Heart right ventricle (tissue), 16 donors: ENCODE results near the gene PTPN4. TPM values are rescaled to one million over a fixed set of nuclear protein-coding genes. Genes with fewer than 3 reads are reported as not detected.
"Not testable (repeated sequence)": the region's sequence is repeated elsewhere in the genome, so short reads cannot be mapped to it uniquely, and the experiment has no call there.

Experiments
- ATAC-seq, 8 donors: fragments of 200-7000 bp; cut with Tn5 transposase; one replicate each; pipeline ENCODE4 v1.9.1; 2020; ENCODE audit warnings: mild to moderate bottlenecking in 8 of 8, moderate library complexity in 8 of 8, moderate number of reproducible peaks in 1 of 8
- DNase-seq, 2 donors: peaks; one replicate each; pipeline ENCODE4 v3.0.0-alpha.2; 2020
- H3K27ac ChIP-seq, 10 donors: fragments of 200-600 bp; sonication (generic) in 2 of 10; one replicate each; pipeline versions ENCODE4 v1.5.0 to v1.8.0; 2020 to 2022; ENCODE audit warnings: mild to moderate bottlenecking in 3 of 10
- H3K27me3 ChIP-seq, 7 donors: fragments of 200-600 bp; one replicate each; pipeline ENCODE4 v1.8.0; 2021 to 2022; ENCODE audit warnings: mild to moderate bottlenecking in 2 of 7
- H3K36me3 ChIP-seq, 9 donors: fragments of 200-600 bp; sonication (generic) in 1 of 9; one replicate each; pipeline versions ENCODE4 v1.5.0 to v1.8.0; 2020 to 2022; ENCODE audit warnings: mild to moderate bottlenecking in 2 of 9
- H3K4me1 ChIP-seq, 9 donors: fragments of 200-600 bp; sonication (generic) in 1 of 9; one replicate each; pipeline versions ENCODE4 v1.5.0 to v1.8.0; 2020 to 2022; ENCODE audit warnings: mild to moderate bottlenecking in 4 of 9
- H3K4me3 ChIP-seq, 10 donors: fragments of 200-600 bp; sonication (generic) in 2 of 10; one replicate each; pipeline versions ENCODE4 v1.5.0 to v1.8.0; 2020 to 2022; ENCODE audit warnings: mild to moderate bottlenecking in 7 of 10, moderate library complexity in 2 of 10
- H3K9me3 ChIP-seq, 11 donors: fragments of 200-600 bp in 10 of 11; sonication (generic) in 2 of 11; one replicate each; pipeline versions ENCODE4 v1.5.0 to v1.8.0; 2013 to 2022; ENCODE audit warnings: mild to moderate bottlenecking in 2 of 11, control low read depth in 1 of 11, moderate library complexity in 1 of 11
- CTCF ChIP-seq, 9 donors: fragments of 200-600 bp; sonication (generic) in 2 of 9; IDR thresholded peaks; one replicate each; pipeline versions ENCODE4 v1.5.0 to v1.8.0; 2021 to 2022; ENCODE audit warnings: antibody characterized with exemption in 9 of 9, mild to moderate bottlenecking in 5 of 9, moderate library complexity in 1 of 9
- WGBS, 2 donors: extraction: QIAGEN DNeasy Blood & Tissue Kit; methylation state at CpG; one replicate each; pipeline ENCODE4 v1.1.7; 2013; ENCODE audit warnings: inconsistent platforms in 1 of 2; 5-methylcytosine and 5-hydroxymethylcytosine counted together
- intact Hi-C, 10 donors: fragments of 100-400 bp; cut with DNase I; formaldehyde crosslinking; loops; one replicate each; pipeline versions ENCODE4 v1.11.1 to v1.14.2; 2022
- polyA plus RNA-seq, 2 donors: library from polyadenylated mRNA; stranded (reverse); fragments of 200-250 nt; gene quantifications; one replicate each; pipeline ENCODE4 v1.2.3, GENCODE V29; 2013
- total RNA-seq, 10 donors: library from RNA; stranded (reverse); fragmentation: NEBNext Ultra II Directional in 3 of 10; extraction: Animal tissue kit (Norgen Biotek cat#: 25700) in 3 of 10; gene quantifications; one replicate each; pipeline versions ENCODE4 v1.2.1 to v1.2.4, GENCODE V29; 2021 to 2023
- donor health status: Arrhythmogenic right ventricular cardiomyopathy.
- donor health status: ischemic (EF 13 %, LVEDD 7.1; RV severe dilation, severe dysfunction).
- donor health status: healthy with polysubstance abuse.
- donor health status: DM: no; HTN: yes; CAD: no.
- donor health status: DM: no; HTN: no; CAD: no.
- donor health status: ischemic (EF 25% LVEDD 6.9; RV normal size, moderate dysfunction).
- donor health status: ischemic (EF 25% LVEDD 5.7; RV mildly dilated, moderate dysfunction).
- donor health status: healthy.
- donor health status: DM: yes; HTN: yes; CAD: no.
- donor health status: Ischemic cardiomyopathy.
- donor health status: ischemic (EF 35%, LVEDD 5.7; RV mildly dilated, moderate dysfunction).
- donor health status: nonischemic (EF 11% LVEDD 7.7; RV severe dilation, severe dysfunction).
- donor health status: DM: yes; HTN: yes; CAD: no.
- donor health status: PGD.
- donor health status: ischemic (EF 29% LVEDD 5.4; RV normal size, mild dysfunction).
- donor health status: nonischemic (EF 23%, LVEDD 6.1; RV moderate dilation, normal function).

The PTPN4 gene
- total and polyA plus RNA-seq, 12 donors = 2.5 to 56.1 (median 44.7) TPM

GRCh38 chr2:119801040-119801439, 41.3 kb downstream of the PTPN4 start:
- no peak overlapping the region for H3K4me3 ChIP-seq
- peaks cover 0 to 33% (median 14%) of the 10 kb centered on the region in 9 donors for H3K4me1 ChIP-seq
- no peaks in the 10 kb centered on the region for H3K27me3 ChIP-seq
- intact Hi-C loops = loop anchor here in 2 of 10 donors (5.0 kb wide), 2 partner anchors 34 to 44 kb away; partner anchors contain the start of gene PTPN4 (in 1 of the 2)
- DNase-seq (no peak), ATAC-seq (peak in 4 of 8 donors; percentile 33 to 62 (median 40))
- H3K9me3 ChIP-seq = peaks cover 0 to 17% (median 0%) of the 10 kb centered on the region in 11 donors
- H3K27ac ChIP-seq = no peak overlapping the region
- no peak for TF ChIP-seq CTCF (IDR thresholded peaks at IDR 0.05)
- WGBS, 2 donors = 76 to 83% methylated on average over 7 of the region's 7 CpGs
- no peaks in the 10 kb centered on the region for H3K36me3 ChIP-seq

GRCh38 chr2:119801989-119802388, 42.3 kb downstream of the PTPN4 start:
- H3K36me3 ChIP-seq, H3K27ac ChIP-seq, DNase-seq, H3K27me3 ChIP-seq, ATAC-seq, H3K4me3 ChIP-seq: not testable (repeated sequence)
- intact Hi-C loops = loop anchor here in 2 of 10 donors (5.0 kb wide), 2 partner anchors 35 to 45 kb away; partner anchors contain the start of gene PTPN4 (in 1 of the 2)
- 89 to 94% methylated on average over 10 of the region's 10 CpGs for WGBS, 2 donors
- Histone ChIP-seq H3K4me1 (peaks cover 0 to 31% (median 14%) of the 10 kb centered on the region in 9 donors), H3K9me3 (peaks cover 0 to 17% (median 0%) of the 10 kb centered on the region in 11 donors)

DNA sequence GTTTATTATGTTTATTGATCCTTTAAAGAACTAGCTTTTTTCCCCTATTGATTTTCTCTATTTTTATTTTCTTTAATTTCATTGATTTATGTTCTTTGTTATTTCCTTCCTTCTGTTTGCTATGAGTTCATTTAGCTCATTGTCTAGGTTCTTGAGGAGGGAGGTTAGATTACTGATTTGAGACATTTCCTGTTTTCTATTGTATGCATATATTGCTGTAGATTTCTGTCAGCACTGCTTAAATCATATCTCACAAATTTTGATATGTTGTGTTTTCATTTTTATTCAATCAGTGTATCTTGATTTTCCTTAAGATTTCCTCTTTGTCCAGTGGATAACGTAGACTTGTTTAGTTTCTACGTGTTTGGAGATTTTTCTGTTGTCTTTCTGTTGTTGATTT, 43.4 kb downstream of the PTPN4 start:
- 84 to 85% methylated on average over 2 of the region's 2 CpGs for WGBS, 2 donors
- no peaks in the 10 kb centered on the region for H3K27me3 ChIP-seq
- H3K4me3 ChIP-seq = no peak overlapping the region
- no peak for TF ChIP-seq CTCF (IDR thresholded peaks at IDR 0.05)
- H3K9me3 ChIP-seq = peaks cover 0 to 17% (median 0%) of the 10 kb centered on the region in 11 donors
- H3K36me3 ChIP-seq = no peaks in the 10 kb centered on the region
- H3K4me1 ChIP-seq = peaks cover 0 to 31% (median 14%) of the 10 kb centered on the region in 9 donors
- DNase-seq (no peak), ATAC-seq (no peak)
- no peak overlapping the region for H3K27ac ChIP-seq
- intact Hi-C loops = loop anchor here in 2 of 10 donors (5.0 kb wide), 2 partner anchors 36 to 46 kb away; partner anchors contain the start of gene PTPN4 (in 1 of the 2)

- not testable (repeated sequence) for H3K27me3 ChIP-seq, H3K36me3 ChIP-seq, DNase-seq, H3K27ac ChIP-seq, ATAC-seq, H3K4me3 ChIP-seq
- Histone ChIP-seq H3K9me3 (peaks cover 0 to 17% (median 0%) of the 10 kb centered on the region in 11 donors), H3K4me1 (peaks cover 0 to 32% (median 21%) of the 10 kb centered on the region in 9 donors)
- intact Hi-C loops = loop anchor here in 2 of 10 donors (5.0 kb wide), 2 partner anchors 37 to 47 kb away; partner anchors contain the start of gene PTPN4 (in 1 of the 2)
- 94 to 97% methylated on average over 6 of the region's 6 CpGs for WGBS, 2 donors
Measured at GRCh38 chr2:119804409-119804808, 44.7 kb downstream of the PTPN4 start.

- WGBS, 2 donors = 45 to 48% methylated on average over 3 of the region's 3 CpGs
- no peak for ATAC-seq
Measured at GRCh38 chr2:119808516-119809147, 48.9 kb downstream of the PTPN4 start.

More at GRCh38 chr2:119808516-119809147, 48.9 kb downstream of the PTPN4 start:
- peaks cover 0 to 29% (median 0%) of the 10 kb centered on the region in 9 donors for H3K36me3 ChIP-seq
- no peak for DNase-seq
- intact Hi-C loops = no loop called here
- H3K4me3 ChIP-seq = no peak overlapping the region
- no peak for TF ChIP-seq CTCF (IDR thresholded peaks at IDR 0.05)
- peak overlapping the region in 2 of 10 donors; percentile 28 to 59 for H3K27ac ChIP-seq
- H3K9me3 ChIP-seq = peaks cover 0 to 17% (median 0%) of the 10 kb centered on the region in 11 donors
- H3K27me3 ChIP-seq = no peaks in the 10 kb centered on the region
- H3K4me1 ChIP-seq = peaks cover 0 to 22% (median 19%) of the 10 kb centered on the region in 9 donors
